PC-3 (cell line): ENCODE data around the gene NFATC2.

ENCODE experiments used
- CTCF ChIP-seq: fragments of 300-600 bp; sonication (generic); conservative IDR thresholded peaks from 2 replicates; pipeline ENCODE4 v1.5.1; 2017; ENCODE audit warnings: antibody characterized with exemption, low read depth, mild to moderate bottlenecking, low read length
- EZH2 ChIP-seq: fragments of 300-600 bp; sonication (generic); IDR thresholded peaks from one replicate; pipeline ENCODE4 v1.6.1; 2017; ENCODE audit warnings: antibody characterized with exemption, mild to moderate bottlenecking, low read length; ENCODE audit not compliant: unreplicated experiment

GRCh38 chr20:51497542-51498467, 44.7 kb downstream of the NFATC2 start:
- no peak for TF ChIP-seq CTCF
- no peak for TF ChIP-seq EZH2
